CD4-positive, alpha-beta T cell treated with Interleukin-6 at 100 ng/mL for 8 hours (primary cell): ENCODE data around the gene UFC1.
"Not testable (repeated sequence)": the region's sequence is repeated elsewhere in the genome, so short reads cannot be mapped to it uniquely, and the experiment has no call there.

Source experiments
- DNase-seq: peaks from one replicate; pipeline ENCODE4 v3.0.0-alpha.2; 2020; ENCODE audit warnings: mixed read lengths, low spot score

The UFC1 gene

DNA sequence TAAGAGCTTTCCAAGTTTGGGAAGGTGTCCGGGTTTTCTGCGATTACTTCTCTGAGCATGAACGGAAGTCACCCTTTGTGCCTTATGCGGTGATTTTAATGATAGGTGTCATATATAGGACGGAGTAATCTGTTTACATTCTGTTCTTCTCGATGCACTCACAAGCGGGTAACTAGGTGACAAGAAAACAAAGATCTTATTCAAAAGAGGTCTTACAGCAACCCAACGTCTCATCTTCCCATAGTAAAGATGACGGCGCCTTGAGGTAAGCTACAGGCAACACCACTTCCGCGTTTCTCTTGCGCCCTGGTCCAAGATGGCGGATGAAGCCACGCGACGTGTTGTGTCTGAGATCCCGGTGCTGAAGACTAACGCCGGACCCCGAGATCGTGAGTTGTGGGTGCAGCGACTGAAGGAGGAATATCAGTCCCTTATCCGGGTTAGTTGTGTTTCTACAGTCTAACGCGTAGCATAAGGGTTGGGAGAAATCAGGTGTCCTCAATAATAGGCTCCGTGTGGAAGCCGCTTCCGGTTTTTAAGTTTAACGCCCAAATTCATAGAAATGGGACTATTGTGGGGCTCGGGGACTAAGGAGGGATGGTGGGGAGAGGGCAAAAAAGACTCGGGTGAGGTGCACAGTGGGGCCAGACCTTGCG, at the start of gene UFC1:
TSS of gene UFC1 (plus strand) at position 297 of the 656 bp plus-strand sequence. CDS start at position 317, 20 bp downstream.
- peak; percentile 83 for DNase-seq

DNA sequence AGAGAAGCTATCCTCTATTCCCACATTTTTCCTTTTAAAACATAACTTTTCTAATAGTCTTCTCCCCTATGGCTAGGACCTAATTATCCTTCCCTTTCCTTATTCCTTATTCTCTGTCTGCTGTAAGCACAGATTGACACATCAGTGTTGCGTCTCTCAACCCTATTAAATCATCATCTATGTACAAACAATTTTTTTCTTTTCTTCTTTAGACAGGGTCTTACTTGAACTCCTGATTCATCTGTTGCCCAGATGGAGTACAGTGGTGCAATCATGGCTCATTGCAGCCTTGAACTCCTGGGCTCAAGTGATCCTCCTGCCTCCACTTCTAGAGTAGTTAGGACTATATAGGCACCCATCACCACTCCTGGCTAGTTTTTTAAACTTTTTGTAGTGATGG, 47.3 kb upstream of the UFC1 start:
- no peak for DNase-seq

DNA sequence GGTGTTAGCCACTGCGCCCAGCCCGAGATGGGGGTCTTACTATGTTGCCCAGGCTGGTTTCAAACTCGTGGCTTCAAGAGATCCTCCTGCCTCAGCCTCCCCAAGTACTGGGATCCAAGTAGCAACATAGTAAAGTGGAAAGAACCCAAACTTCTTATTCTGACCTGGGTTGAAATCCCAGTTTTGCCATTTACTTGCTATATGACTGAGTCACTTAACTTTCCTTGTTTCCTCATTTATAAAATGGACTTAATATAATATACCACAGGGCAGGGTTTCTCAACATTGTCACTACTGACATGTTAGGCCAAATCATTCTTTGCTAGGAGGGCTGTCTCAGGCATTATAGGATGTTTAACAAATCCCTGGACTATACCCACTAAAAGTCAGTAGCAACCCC, 42.7 kb upstream of the UFC1 start:
- DNase-seq = no peak

DNA sequence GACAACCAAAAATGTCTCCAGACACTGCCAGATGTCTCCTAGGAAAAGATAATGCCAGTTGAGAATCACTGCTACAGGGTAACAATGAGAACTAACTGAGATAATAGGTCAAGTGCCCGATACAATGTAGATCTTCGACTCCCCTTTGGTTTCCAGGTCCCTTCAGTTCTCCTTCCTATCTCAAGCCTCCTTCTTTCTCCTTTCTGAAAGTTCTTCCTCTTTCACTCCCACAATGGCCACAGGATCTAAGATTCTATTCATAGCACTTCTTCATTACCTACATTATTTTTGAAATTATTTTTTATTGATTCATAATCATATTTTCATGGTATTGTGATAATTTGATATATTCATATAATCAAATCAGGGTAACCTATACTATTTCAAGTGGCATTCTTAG, 42.3 kb upstream of the UFC1 start:
- no peak for DNase-seq

DNA sequence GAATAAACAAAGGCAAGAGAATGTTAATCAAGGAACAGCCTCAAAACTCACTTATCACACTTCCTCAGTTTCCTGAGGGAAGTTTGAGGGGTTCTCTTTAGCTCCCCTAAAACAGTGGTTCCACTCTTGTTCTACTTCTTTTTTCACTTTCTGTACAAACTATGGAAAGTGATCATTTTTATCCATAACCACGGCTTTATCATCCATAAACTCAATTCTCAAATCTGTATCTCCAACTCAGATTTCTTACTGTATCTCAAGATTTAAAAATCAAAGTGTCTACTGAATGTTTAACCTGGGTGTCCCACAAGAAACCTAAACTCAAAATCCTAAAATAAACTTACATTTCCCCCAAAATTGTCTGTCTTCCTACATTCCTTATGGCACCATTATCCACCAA, 39.9 kb upstream of the UFC1 start:
- DNase-seq = no peak

DNA sequence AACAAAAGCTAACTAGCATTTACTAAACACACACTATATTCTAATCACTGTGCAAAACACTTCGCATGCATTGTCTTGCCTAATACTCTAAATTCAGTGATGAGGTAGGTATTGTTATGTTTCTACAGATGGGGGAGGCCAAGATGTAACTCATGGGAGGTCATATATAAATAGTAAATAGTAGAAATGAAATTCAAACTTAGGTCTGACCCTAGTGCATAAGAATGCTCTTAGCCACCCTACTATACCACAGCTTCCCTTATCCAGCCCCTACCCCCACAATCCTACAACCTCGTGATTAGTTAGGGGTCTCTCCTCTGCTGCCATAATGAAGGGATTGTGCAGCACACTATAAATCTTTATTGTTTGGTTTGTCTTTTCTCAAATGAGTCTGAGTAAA, 39.2 kb upstream of the UFC1 start:
- DNase-seq = no peak

DNA sequence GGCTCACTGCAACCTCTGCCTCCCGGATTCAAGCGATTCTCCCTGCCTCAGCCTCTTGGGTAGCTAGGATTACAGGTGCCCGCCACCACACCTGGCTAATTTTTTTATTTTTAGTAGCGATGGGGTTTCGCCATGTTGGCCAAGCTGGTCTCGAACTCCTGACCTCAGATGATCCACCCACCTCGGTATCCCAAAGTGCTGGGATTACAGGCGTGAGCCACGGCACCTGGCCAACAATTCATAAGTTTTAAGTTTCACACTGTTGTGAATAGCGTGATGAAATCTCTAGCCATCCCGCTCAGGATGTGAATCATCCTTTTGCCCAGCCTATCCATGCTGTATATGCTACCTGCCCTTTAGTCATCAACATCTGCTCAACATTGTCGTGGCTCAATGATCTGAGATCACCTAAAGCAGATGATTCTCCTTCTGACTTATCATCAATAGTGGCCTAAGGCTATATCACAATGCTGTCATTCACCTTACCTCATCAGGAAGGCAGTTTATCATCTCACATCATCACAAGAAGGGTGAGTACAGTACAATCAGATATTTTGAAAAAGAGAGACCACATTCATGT, 38.6 kb upstream of the UFC1 start:
- peak; percentile 11 for DNase-seq

DNA sequence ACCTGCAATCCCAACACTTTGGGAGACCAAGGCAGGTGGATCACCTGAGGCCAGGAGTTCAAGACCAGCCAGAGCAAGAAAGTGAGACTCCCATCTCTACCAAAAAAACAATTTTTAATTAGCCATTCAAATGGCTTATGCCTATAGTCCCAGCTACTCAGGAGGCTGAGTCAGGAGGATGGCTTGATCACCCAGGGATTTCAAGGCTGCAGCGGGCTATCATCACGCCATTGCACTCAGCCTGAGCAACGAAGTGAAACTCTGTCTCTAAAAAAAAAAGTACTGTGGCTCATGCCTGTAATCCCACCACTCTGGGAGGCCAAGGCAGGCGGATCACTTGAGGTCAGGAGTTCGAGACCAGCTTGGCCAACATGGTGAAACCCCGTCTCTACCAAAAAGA, 37.8 kb upstream of the UFC1 start:
- DNase-seq = not testable (repeated sequence)

DNA sequence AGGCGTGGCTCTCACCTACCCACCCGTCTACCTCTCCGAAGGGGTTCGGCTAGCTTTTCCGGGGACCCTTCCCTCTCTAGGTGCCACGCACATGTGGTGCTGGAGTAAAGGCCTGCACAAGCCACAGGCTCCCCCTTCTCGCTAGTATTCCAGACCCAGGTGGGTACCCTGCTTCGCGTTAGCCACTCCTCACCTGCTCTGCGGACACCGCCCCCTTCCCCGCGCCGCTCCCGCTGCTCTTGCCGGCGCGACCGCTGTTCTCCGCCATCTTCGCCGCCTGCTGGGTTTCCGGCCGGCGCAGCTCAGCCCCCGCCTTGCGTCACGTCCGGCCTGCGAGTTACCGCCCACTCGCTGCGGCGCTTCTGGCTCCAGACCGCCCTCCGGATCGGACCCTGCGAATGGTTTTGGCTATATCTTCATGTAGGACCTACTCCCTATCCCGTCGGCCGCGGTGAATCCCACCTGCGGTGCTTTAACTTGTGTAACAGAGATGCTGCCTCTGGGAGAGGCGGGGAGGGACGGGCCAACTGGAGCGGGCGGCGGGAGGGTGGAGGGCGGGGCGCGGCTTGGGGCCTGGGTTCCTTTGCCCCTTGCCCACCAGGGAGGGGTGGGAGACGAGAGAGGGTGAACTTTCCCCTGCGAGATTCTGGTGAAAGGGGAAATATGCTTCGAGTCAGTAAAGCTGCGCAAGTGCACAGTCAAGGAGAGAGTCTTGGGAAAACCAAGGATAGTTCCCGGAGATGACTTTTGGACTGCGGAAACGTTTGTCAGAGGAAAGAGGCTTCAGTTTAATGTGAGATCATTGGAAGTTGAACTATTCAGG, 35.8 kb upstream of the UFC1 start, which contains the start of the genes NIT1 and PFDN2:
TSS of gene NIT1 (plus strand) at position 347 of the 823 bp plus-strand sequence. CDS start at position 419, 72 bp downstream.
TSS of gene PFDN2 (minus strand) at position 279 of the 823 bp plus-strand sequence. CDS start at position 268, 11 bp downstream.
- DNase-seq = peak; percentile 74

DNA sequence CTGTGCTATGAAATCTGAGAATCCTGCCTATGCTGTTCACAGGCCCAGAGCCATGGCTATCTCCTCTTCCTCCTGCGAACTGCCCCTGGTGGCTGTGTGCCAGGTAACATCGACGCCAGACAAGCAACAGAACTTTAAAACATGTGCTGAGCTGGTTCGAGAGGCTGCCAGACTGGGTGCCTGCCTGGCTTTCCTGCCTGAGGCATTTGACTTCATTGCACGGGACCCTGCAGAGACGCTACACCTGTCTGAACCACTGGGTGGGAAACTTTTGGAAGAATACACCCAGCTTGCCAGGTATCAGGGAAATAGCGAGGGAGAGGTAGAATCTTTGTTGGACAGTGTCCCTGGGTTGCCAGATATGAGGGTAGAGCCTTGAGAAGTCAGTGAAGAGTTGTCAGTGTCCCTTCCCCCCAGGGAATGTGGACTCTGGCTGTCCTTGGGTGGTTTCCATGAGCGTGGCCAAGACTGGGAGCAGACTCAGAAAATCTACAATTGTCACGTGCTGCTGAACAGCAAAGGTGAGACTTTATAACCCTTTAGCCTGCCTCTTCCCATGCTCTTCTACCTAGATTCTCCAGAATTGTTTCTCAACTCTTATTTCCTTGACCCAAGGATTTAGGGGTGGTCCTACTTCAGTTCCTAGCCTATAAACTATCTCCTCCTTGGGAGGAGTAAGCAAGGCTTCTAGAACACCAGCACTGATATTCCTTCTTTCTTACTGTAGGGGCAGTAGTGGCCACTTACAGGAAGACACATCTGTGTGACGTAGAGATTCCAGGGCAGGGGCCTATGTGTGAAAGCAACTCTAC, 34.5 kb upstream of the UFC1 start:
- peak; percentile 46 for DNase-seq

DNA sequence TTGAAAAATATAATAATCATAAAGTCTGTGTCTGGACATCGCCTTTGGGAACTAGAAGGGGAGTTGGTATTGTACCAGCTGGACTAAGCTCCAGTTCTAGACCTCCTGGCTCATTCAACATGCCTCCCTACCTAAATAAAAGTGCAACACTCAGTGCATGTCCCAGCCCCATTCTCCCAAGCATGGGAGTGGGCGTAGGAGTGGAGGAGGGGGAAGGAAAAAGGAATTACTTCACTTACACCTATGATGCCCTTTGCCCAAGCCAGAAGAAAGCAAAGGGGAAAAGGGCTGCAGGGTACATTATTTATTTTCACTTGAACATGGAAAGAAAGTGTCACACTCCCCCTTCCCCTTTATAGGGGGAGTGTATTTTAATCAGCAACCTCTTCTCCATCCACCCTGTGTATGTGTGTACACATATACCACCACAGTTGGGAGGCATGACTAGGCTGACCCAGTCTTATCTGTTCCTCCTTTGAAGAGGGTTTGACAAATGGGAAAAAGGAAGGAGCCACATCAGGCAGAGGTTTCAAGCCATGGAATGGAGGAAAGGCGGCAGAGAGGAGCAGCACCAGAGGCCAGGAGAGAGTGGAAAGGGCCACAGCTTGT, 32.6 kb upstream of the UFC1 start:
- DNase-seq = no peak

DNA sequence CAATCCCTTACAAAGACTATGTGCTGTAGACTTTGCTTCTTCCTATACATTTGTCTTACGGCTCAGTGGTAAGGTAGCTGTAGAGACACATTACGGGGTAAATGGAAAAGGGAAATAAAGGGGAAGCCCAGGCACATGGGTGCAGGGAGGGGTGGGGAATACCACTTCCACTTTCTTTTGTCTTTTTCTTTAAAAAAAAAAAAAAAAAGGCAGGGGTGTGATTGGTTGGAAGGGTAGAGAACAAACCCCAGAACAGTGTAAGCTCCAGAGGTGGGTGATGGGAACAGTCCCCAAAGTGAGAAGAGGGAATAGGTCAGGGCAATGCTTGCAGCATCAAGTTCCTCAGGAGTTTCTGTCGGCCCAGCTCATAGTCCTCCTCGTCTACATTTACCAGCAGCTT, 31.9 kb upstream of the UFC1 start:
- no peak for DNase-seq

DNA sequence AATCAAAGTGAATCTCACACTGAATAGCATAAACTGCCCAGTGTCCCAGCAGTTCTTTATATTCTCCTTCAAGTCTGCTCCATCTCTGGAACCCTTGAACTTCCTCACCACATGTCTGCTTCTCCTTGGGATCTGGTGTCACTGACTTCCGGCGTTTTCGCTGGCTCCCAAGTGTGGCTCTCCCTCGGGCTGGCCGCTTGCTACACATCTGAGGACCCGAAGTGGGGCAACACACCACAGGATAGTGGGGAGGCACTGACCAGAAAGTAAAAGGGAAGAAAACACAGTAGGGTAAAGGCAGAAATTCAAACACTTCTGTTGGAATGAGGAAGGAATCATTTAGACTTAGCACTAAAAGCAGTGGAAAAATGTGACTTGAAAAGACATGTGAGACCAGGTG, 30.8 kb upstream of the UFC1 start:
- DNase-seq = no peak

DNA sequence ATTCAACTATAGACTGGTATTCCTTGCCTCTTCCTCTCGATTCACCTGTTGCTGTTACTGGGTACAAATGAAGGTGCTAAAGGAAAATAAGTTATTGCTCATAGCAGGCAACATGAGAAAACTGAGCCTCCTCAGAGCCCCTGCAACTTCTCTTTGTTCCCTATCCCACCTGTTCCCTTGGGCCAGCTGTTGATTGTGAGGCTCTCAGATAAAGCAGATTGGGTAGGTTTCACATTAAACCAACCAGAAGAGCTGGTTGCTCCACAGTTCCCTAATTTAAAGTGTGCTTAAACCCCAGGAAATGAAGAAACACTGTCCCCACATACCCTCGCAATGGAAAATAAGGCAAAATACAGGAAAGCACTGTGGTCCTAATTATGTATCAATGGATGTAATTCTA, 26.1 kb upstream of the UFC1 start:
- DNase-seq = no peak

DNA sequence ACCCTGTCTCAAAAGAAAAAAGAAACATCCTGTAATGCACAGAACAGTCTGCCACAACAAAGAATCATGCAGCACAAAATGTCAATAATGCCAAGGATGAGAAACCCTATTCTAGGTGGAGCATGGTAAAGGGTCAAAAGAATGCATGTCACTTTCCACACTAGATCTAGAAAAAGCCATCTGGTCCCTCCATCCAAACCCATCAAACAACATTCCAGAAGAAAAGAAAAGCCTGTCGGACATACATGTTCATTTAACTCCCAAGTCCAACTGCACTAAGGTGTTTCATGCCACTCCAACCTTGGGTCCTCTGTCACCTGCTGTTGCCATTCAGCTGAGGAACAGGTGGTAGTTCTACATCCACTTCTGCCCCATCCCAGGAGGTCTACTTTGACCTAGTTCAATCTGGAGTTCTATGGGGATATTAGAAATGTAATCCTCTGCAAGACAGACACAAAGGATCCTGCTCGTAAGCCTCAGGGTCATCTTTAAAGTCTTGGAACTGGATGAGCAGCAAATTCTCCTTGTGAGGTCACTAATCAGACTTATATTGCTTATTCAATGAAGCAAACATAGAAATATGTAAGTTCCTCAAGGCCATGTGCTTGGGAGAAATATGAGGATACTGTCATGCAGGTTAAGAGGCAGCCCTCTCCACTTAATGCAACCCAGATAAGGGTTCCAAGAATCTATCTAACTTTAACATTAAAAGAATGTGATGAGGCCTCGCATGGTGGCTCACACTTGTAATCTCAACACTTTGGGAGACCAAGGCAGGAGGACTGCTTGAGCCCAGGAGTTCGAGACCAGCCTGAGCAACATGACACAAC, 25.0 kb upstream of the UFC1 start:
- no peak for DNase-seq

DNA sequence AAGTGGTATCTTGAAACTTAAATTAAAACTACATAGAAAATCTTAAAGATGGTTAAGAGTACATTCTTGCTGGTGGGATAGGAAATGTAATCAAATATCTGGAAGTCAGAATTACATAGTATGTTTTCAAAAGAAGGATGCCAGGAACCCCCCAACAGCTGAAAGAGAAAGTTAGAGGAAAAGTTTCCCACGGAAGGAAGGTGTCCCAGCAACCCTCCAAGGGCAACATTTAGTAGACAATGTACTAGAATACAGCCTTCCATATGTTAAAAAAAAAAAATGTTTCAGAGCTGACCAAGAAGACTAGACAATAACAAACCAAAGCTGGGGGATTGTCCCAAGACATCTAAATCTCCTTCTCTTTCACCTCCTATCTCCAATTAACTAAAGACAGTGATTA, 23.5 kb upstream of the UFC1 start:
- no peak for DNase-seq

DNA sequence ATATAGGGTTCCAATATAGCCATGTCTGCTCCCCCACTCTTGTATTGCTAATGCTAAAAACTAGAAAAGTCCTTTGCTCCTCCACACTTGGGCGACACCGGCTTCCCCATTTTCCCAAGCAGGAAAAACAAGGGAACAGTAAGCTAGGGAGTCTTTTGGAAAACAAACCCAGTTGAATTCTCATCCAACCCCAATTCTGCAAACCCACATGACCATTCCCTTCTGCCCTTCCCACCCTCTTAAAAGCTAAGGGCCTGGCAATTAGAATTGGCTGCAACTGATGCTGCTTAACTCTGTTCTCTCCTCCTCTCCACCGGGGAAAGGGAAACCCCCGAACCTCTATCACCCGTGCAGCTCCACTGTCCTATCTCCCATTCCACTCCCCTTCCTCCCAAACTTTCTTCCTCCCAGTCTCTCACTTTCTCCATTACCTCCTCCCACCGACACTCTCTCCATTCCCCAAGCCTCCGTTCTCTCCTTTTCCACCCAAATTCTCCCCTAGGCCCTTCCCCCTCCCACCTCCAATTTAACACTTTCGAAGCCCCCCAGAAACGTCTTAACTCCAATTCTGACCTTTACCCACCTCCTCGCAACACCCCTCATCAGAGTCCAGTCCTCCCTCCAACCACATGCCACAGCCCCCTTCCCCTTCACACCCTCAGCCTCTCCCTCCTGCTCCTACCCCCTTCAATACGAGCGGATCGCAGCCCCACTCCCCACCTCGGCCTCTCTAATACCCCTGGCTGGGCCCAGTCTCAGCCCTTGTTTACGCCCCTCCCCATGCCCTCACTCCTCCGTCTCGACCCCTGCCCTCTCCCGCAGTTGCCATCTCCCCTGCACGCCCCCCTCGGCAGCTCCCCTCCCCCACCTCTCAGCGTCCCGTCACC, 22.0 kb upstream of the UFC1 start:
- DNase-seq = no peak

DNA sequence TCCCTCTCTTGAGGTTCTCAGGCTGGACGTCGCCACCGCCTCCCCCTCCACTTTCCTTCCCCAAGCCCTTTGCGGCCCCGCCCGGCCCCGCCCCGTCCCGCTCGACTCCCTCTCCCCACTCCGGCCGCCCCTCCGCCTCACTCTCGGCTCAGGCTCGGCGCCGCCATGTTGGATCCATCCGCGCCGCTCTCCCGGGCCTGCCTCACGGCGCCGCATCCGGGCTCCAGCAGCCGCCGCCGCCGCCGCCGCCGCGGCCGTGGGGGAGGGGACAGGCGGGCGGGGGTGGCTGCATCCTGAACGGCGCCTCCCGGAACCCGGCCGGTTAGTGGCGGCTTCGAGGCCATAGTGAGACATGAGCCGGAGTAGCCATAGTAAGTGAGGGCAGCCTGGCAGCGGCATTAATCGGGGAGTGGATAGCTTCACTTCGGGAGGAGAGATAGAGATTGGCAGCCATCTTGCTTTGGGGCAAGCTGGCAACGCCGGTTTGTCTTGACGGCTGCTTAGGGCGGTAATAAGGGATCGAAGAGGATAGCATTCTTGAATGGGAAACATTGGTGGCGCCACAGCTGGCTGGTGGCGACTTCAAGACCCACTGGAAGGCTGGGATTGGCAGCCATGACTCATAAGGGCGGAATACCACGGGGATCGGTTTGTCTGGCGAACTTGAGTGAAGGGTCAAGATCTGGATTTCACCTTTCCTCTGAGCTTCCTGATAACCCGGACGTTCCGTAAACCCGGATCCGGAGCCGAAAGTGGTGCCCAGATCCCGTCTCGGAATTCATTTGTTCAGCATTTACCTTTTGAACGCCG, 21.2 kb upstream of the UFC1 start, which contains the start of gene DEDD:
TSS of gene DEDD (minus strand) at position 258 of the 810 bp plus-strand sequence. CDS start 8,205 bp downstream, outside the sequence.
- peak; percentile 92 for DNase-seq
